BJ (cell line): ENCODE data around the gene TTC39C. TPM values are rescaled to one million over a fixed set of nuclear protein-coding genes. Genes with fewer than 3 reads are reported as not detected.

Source experiments
- CTCF ChIA-PET: fragments of 350-600 bp; formaldehyde crosslinking; extraction: SDS; loops from one replicate; lab custom pipeline; 2021; ENCODE audit warnings: antibody characterized with exemption, inconsistent platforms; lab: Yijun Ruan, JAX
- POLR2A ChIA-PET: fragments of 300-600 bp; sonication (Branson Sonifier 250); formaldehyde crosslinking; extraction: SDS; loops from one replicate; lab custom pipeline; 2021; ENCODE audit warnings: antibody characterized with exemption; lab: Charles Lee
- DNase-seq: peaks from one replicate; pipeline ENCODE4 v3.0.0-alpha.2; 2011; ENCODE audit warnings: low read depth
- H3K27me3 ChIP-seq: 2 replicates; pipeline ENCODE4 v1.6.0; 2011; ENCODE audit warnings: low read length; ENCODE audit not compliant: control insufficient read depth, insufficient read depth
- H3K36me3 ChIP-seq: 2 replicates; pipeline ENCODE4 v1.5.1; 2011; ENCODE audit warnings: low read length; ENCODE audit not compliant: control insufficient read depth, insufficient read depth
- H3K4me3 ChIP-seq: 2 replicates; pipeline ENCODE4 v1.5.1; 2011; ENCODE audit warnings: low read depth, mild to moderate bottlenecking, control low read depth, low read length
- CTCF ChIP-seq: IDR thresholded peaks from 2 replicates; pipeline ENCODE4 v1.5.1; 2011; ENCODE audit warnings: low read depth, mild to moderate bottlenecking, control low read depth, inconsistent platforms, low read length, moderate library complexity; ENCODE audit not compliant: insufficient read depth
- polyA plus RNA-seq: library from polyadenylated mRNA; depleted of rRNA; stranded (reverse); fragments of >200 nt; gene quantifications from 2 replicates; pipeline ENCODE4 v1.2.3, GENCODE V29; 2011

The TTC39C gene
- polyA plus RNA-seq, 1 experiment: 37.9 TPM

- Histone ChIP-seq H3K36me3 (peaks cover 7% of the 10 kb centered on the region), H3K4me3 (no peak overlapping the region), H3K27me3 (no peaks in the 10 kb centered on the region)
- DNase-seq: no peak
- POLR2A ChIA-PET: no interaction called here
- no peak for TF ChIP-seq CTCF
- CTCF ChIA-PET: interaction anchor here (0.8 to 1.0 kb wide), 2 partner anchors 62 to 580 kb away, joined by 3 read pairs; no protein-coding TSS in a partner anchor
Observed at GRCh38 chr18:24078391-24078790, 63.8 kb downstream of the TTC39C start.

GRCh38 chr18:24080861-24081260 lies 66.3 kb downstream of the TTC39C start:
- no peak for DNase-seq
- POLR2A ChIA-PET: no interaction called here
- no peaks in the 10 kb centered on the region for H3K27me3 ChIP-seq
- CTCF ChIA-PET: interaction anchor here (1.0 kb wide), 1 partner anchor 65 kb away, joined by 3 read pairs; no protein-coding TSS in a partner anchor
- TF ChIP-seq CTCF: no peak
- no peak overlapping the region for H3K4me3 ChIP-seq
- H3K36me3 ChIP-seq: peaks cover 9% of the 10 kb centered on the region

DNA sequence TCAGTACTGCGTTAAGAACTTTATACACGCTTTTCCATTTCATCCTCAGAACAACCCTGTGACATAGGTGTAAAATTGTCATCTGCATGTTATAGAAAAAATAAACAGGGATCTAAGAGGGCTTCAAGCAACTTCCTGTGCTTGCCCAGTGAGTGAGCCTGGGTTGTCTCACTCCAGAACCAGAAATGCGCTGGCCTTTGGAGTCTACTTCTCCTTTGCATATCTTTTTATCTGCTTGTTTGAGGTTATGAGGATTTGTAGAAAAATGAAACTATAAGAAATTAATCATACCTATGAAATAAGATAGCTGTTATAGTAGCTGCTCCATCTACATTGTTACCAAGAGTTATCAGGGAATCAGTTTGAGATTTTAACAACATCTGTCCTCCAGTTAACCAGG lies 69.0 kb downstream of the TTC39C start:
- Histone ChIP-seq H3K36me3 (peaks cover 14% of the 10 kb centered on the region), H3K4me3 (no peak overlapping the region), H3K27me3 (no peaks in the 10 kb centered on the region)
- CTCF ChIA-PET: interaction anchor here (0.8 to 4.2 kb wide), 2 partner anchors 7 to 165 kb away, joined by 3 to 13 read pairs; no protein-coding TSS in a partner anchor
- no peak for DNase-seq
- no peak for TF ChIP-seq CTCF
- POLR2A ChIA-PET: no interaction called here

- no peak for DNase-seq
- no peak overlapping the region for H3K4me3 ChIP-seq
- CTCF ChIA-PET: interaction anchor here (4.2 kb wide), 1 partner anchor 10 kb away, joined by 13 read pairs; no protein-coding TSS in a partner anchor
- no peak for TF ChIP-seq CTCF
- POLR2A ChIA-PET: no interaction called here
- H3K27me3 ChIP-seq: no peaks in the 10 kb centered on the region
- peaks cover 13% of the 10 kb centered on the region for H3K36me3 ChIP-seq
Observed at GRCh38 chr18:24086082-24086481, 71.5 kb downstream of the TTC39C start.

- peaks cover 10% of the 10 kb centered on the region for H3K36me3 ChIP-seq
- no peak for TF ChIP-seq CTCF
- no peaks in the 10 kb centered on the region for H3K27me3 ChIP-seq
- ChIA-PET POLR2A (no interaction called here), CTCF (interaction anchor here (1.0 kb wide), 1 partner anchor 17 kb away, joined by 4 read pairs; no protein-coding TSS in a partner anchor)
- no peak for DNase-seq
- H3K4me3 ChIP-seq: no peak overlapping the region
Observed at GRCh38 chr18:24089076-24089475, 74.5 kb downstream of the TTC39C start.
